IMR-90 (cell line): ENCODE measurements around the gene LGALS13. TPM values are rescaled to one million over a fixed set of nuclear protein-coding genes. Genes with fewer than 3 reads are reported as not detected.
A peak's percentile ranks its signal among the peaks of the same experiment; 100 is the strongest.

ENCODE experiments used
- ATAC-seq: fragments of 200-7000 bp; cut with Tn5 transposase; 2 replicates; pipeline ENCODE4 v1.9.1; 2020; ENCODE audit warnings: low read depth, mild to moderate bottlenecking, moderate library complexity
- BruUV-seq: library from RNA; stranded (reverse); fragments of 400-500 nt; replicated peaks from 2 replicates; lab custom pipeline; 2021; lab: Mats Ljungman, UMichigan
- CTCF ChIA-PET: fragments of 300-600 bp; formaldehyde crosslinking; extraction: SDS; loops from one replicate; lab custom pipeline; 2021; ENCODE audit warnings: antibody characterized with exemption; lab: Yijun Ruan, JAX
- POLR2A ChIA-PET: fragments of 300-600 bp; sonication (Branson Sonifier 250); formaldehyde crosslinking; loops from one replicate; lab custom pipeline; 2022; ENCODE audit warnings: antibody characterized with exemption; ENCODE audit not compliant: unreplicated experiment; lab: Charles Lee
- DNase-seq: peaks from one replicate; pipeline ENCODE4 v3.0.0; 2013
- H2AFZ ChIP-seq: replicated peaks from 2 replicates; pipeline ENCODE3; 2013; ENCODE audit warnings: low read length, mild to moderate bottlenecking; ENCODE audit not compliant: poor library complexity
- H2AK5ac ChIP-seq: 2 replicates; pipeline ENCODE4 v1.6.1; 2013; ENCODE audit warnings: low read depth, low read length, inconsistent platforms
- H2AK9ac ChIP-seq: replicated peaks from 2 replicates; pipeline ENCODE3; 2013; ENCODE audit warnings: mild to moderate bottlenecking, low read depth, low read length, moderate library complexity; ENCODE audit not compliant: poor library complexity
- H2BK120ac ChIP-seq: 2 replicates; pipeline ENCODE4 v1.6.1; 2013; ENCODE audit warnings: low read depth, low read length, inconsistent platforms
- H2BK15ac ChIP-seq: 3 replicates; pipeline ENCODE4 v1.6.1; 2013; ENCODE audit warnings: low read depth, low read length, inconsistent platforms
- H2BK20ac ChIP-seq: 2 replicates; pipeline ENCODE4 v1.6.1; 2013; ENCODE audit warnings: low read depth, mild to moderate bottlenecking, inconsistent platforms, low read length, moderate library complexity
- H2BK5ac ChIP-seq: 2 replicates; pipeline ENCODE4 v1.6.1; 2013; ENCODE audit warnings: mild to moderate bottlenecking, low read depth, low read length, inconsistent platforms; ENCODE audit not compliant: poor library complexity, severe bottlenecking
- H3K14ac ChIP-seq: replicated peaks from 2 replicates; pipeline ENCODE4 v1.6.1; 2013; ENCODE audit warnings: low read depth, low read length, inconsistent platforms
- H3K18ac ChIP-seq: 2 replicates; pipeline ENCODE4 v1.6.1; 2013; ENCODE audit warnings: low read depth, low read length, control low read depth
- H3K23ac ChIP-seq: 2 replicates; pipeline ENCODE4 v1.6.1; 2013; ENCODE audit warnings: low read depth, low read length, inconsistent platforms
- H3K27ac ChIP-seq: 2 replicates; pipeline ENCODE4 v1.5.1; 2013; ENCODE audit warnings: mild to moderate bottlenecking, control low read depth, low read length; ENCODE audit not compliant: insufficient read depth
- H3K27me3 ChIP-seq: 2 replicates; pipeline ENCODE4 v1.6.1; 2013; ENCODE audit warnings: low read length; ENCODE audit not compliant: control insufficient read depth, insufficient read depth
- H3K36me3 ChIP-seq: 2 replicates; pipeline ENCODE4 v1.6.1; 2013; ENCODE audit warnings: low read length, mixed read lengths; ENCODE audit not compliant: control insufficient read depth, insufficient read depth
- H3K4ac ChIP-seq: 2 replicates; pipeline ENCODE4 v1.6.1; 2013; ENCODE audit warnings: low read depth, low read length, inconsistent platforms
- H3K4me1 ChIP-seq: 2 replicates; pipeline ENCODE4 v1.6.1; 2013; ENCODE audit warnings: low read length, mixed read lengths; ENCODE audit not compliant: control insufficient read depth, insufficient read depth
- H3K4me2 ChIP-seq: 2 replicates; pipeline ENCODE4 v1.6.1; 2013; ENCODE audit warnings: low read depth, mild to moderate bottlenecking, control low read depth, low read length, moderate library complexity
- H3K4me3 ChIP-seq: 2 replicates; pipeline ENCODE4 v1.5.1; 2013; ENCODE audit warnings: low read depth, mild to moderate bottlenecking, control low read depth, low read length, moderate library complexity; ENCODE audit not compliant: insufficient read depth
- H3K56ac ChIP-seq: 2 replicates; pipeline ENCODE4 v1.6.1; 2013; ENCODE audit warnings: low read length, inconsistent platforms; ENCODE audit not compliant: insufficient read depth; ENCODE audit errors: extremely low read depth
- H3K79me1 ChIP-seq, 2 experiments: 2 replicates each; pipeline ENCODE4 v1.6.1; 2013; ENCODE audit warnings: low read length in 2 of 2, inconsistent platforms in 1 of 2, low read depth in 1 of 2
- H3K9ac ChIP-seq: 2 replicates; pipeline ENCODE4 v1.6.1; 2013; ENCODE audit warnings: low read depth, low read length, control low read depth
- H3K9me1 ChIP-seq: 2 replicates; pipeline ENCODE4 v1.6.1; 2013; ENCODE audit warnings: low read length, inconsistent platforms; ENCODE audit not compliant: insufficient read depth
- H3K9me3 ChIP-seq: 2 replicates; pipeline ENCODE4 v1.6.1; 2013; ENCODE audit warnings: low read length; ENCODE audit not compliant: control insufficient read depth, insufficient read depth
- H4K20me1 ChIP-seq: 2 replicates; pipeline ENCODE4 v1.6.1; 2013; ENCODE audit warnings: low read length, inconsistent platforms; ENCODE audit not compliant: insufficient read depth
- H4K5ac ChIP-seq: 2 replicates; pipeline ENCODE4 v1.6.1; 2013; ENCODE audit warnings: mild to moderate bottlenecking, low read depth, low read length, control low read depth
- H4K8ac ChIP-seq, 2 experiments: 2 replicates each; pipeline ENCODE4 v1.6.1; 2013; ENCODE audit warnings: low read depth in 2 of 2, low read length in 2 of 2, control low read depth in 1 of 2, inconsistent platforms in 1 of 2
- H4K91ac ChIP-seq: 2 replicates; pipeline ENCODE4 v1.6.1; 2013; ENCODE audit warnings: low read depth, low read length, inconsistent platforms; ENCODE audit not compliant: insufficient read depth
- BHLHE40 ChIP-seq: fragments of 150-350 bp; IDR thresholded peaks from 2 replicates; pipeline ENCODE4 v1.6.1; 2016; ENCODE audit warnings: mild to moderate bottlenecking, low read depth, low read length
- CEBPB ChIP-seq: IDR thresholded peaks from 2 replicates; pipeline ENCODE4 v1.6.1; 2012; ENCODE audit warnings: low read depth, low read length, improper control_type of control experiment
- CHD1 ChIP-seq: IDR thresholded peaks from 2 replicates; pipeline ENCODE4 v1.6.1; 2012; ENCODE audit warnings: low read depth, low read length, improper control_type of control experiment
- FOS ChIP-seq: fragments of 150-350 bp; IDR thresholded peaks from 2 replicates; pipeline ENCODE4 v1.6.1; 2016; ENCODE audit warnings: low read depth, low read length
- MAFK ChIP-seq: IDR thresholded peaks from 2 replicates; pipeline ENCODE4 v1.6.1; 2012; ENCODE audit warnings: low read depth, low read length, improper control_type of control experiment
- MAZ ChIP-seq: IDR thresholded peaks from 2 replicates; pipeline ENCODE4 v1.6.1; 2012; ENCODE audit warnings: low read depth, mild to moderate bottlenecking, low read length, improper control_type of control experiment, moderate library complexity, borderline replicate concordance
- MXI1 ChIP-seq: IDR thresholded peaks from 2 replicates; pipeline ENCODE4 v1.6.1; 2012; ENCODE audit warnings: low read depth, mild to moderate bottlenecking, low read length, moderate library complexity, borderline replicate concordance
- NFE2L2 ChIP-seq: fragments of 150-350 bp; IDR thresholded peaks from 2 replicates; pipeline ENCODE4 v1.6.1; 2016; ENCODE audit warnings: low read depth, mild to moderate bottlenecking, low read length
- POLR2A ChIP-seq: IDR thresholded peaks from 2 replicates; pipeline ENCODE4 v1.6.1; 2012; ENCODE audit warnings: mild to moderate bottlenecking, low read depth, low read length
- RAD21 ChIP-seq: IDR thresholded peaks from 2 replicates; pipeline ENCODE4 v1.6.1; 2012; ENCODE audit warnings: low read length, improper control_type of control experiment
- RCOR1 ChIP-seq: IDR thresholded peaks from 2 replicates; pipeline ENCODE4 v1.6.1; 2012; ENCODE audit warnings: mild to moderate bottlenecking, low read length, improper control_type of control experiment; ENCODE audit not compliant: insufficient replicate concordance
- RFX5 ChIP-seq: IDR thresholded peaks from 2 replicates; pipeline ENCODE4 v1.8.0; 2012; ENCODE audit warnings: low read depth, mild to moderate bottlenecking, low read length, moderate library complexity
- SMC3 ChIP-seq: fragments of 150-350 bp; IDR thresholded peaks from 2 replicates; pipeline ENCODE4 v1.6.1; 2016; ENCODE audit warnings: low read depth, mild to moderate bottlenecking, antibody characterized with exemption, low read length, moderate library complexity
- WGBS, 2 experiments: methylation state at CpG; one replicate each; pipeline versions ENCODE4 v1.1.5 to v1.1.7; 2013; ENCODE audit warnings: missing lambda C conversion rate in 2 of 2; ENCODE audit not compliant: insufficient read length in 1 of 2; ENCODE audit errors: extremely low coverage in 2 of 2; 5-methylcytosine and 5-hydroxymethylcytosine counted together
- dilution Hi-C: fragments of 300-500 bp; cut with HindIII; formaldehyde crosslinking; loops from one replicate; pipeline ENCODE4 v1.14.3; 2018; ENCODE audit warnings: low sequenced_read_pairs; ENCODE audit not compliant: unreplicated experiment
- in situ Hi-C: fragments of 300-500 bp; cut with MboI; formaldehyde crosslinking; loops from 3 replicates; pipeline ENCODE4 v1.14.3; 2019; ENCODE audit warnings: low sequenced_read_pairs, inconsistent platforms, mixed read lengths
- intact Hi-C: fragments of 100-400 bp; cut with micrococcal nuclease; formaldehyde crosslinking; loops from 2 replicates; pipeline ENCODE4 v1.10.0; 2022
- polyA plus RNA-seq, 3 experiments: library from polyadenylated mRNA; depleted of rRNA; stranded (reverse); fragments of >200 nt; gene quantifications; 2 replicates each; pipeline ENCODE4 v1.2.3, GENCODE V29; 2012; ENCODE audit warnings: low replicate concordance in 1 of 3
- total RNA-seq: library from RNA; depleted of rRNA; stranded (reverse); fragments of >200 nt; gene quantifications from 2 replicates; pipeline ENCODE4 v1.2.3, GENCODE V29; 2012
- TF ChIP-seq, protein P1 (sequence below): fragments of 150-350 bp; IDR thresholded peaks from 2 replicates; pipeline ENCODE4 v1.6.1; 2017; ENCODE audit warnings: mild to moderate bottlenecking, antibody characterized with exemption, low read length, low read depth
- TF ChIP-seq, protein P2 (sequence below): conservative IDR thresholded peaks from 2 replicates; pipeline ENCODE4 v1.5.1; 2012; ENCODE audit warnings: mild to moderate bottlenecking, low read depth, low read length, improper control_type of control experiment
- TF ChIP-seq, protein P3 (sequence below): fragments of 150-350 bp; IDR thresholded peaks from 2 replicates; pipeline ENCODE4 v1.6.1; 2016; ENCODE audit warnings: low read depth, mild to moderate bottlenecking, low read length, moderate library complexity, borderline replicate concordance

LGALS13 gene
- total and polyA plus RNA-seq, 2 of the 4 experiments (the other 2 are of a cell fraction): not detected

DNA sequence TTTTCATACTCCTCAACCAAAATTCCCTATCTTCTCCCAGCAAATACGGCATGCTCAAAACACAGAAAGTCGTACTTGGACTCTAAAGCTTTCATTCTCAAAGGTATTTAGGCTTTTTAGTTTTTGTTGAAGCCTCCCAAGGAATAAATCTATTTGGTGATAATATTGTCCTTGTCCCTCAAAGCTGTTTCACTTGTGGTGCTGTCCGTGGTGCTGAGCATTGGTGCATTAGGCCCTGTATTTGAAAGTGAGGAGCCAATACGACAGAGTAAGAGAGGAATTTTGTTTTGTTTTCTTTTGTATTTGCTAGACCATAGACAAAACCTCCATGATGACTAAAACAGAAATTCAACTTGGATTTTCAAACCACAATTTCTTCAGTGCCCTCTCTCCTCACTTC, 3.2 kb upstream of the LGALS13 start:
- Histone ChIP-seq H3K27ac (no peak overlapping the region), H3K56ac (no peak overlapping the region), H3K18ac (no peak overlapping the region), H3K4ac (no peak overlapping the region), H3K23ac (no peak overlapping the region), H3K79me1 (no peaks in the 10 kb centered on the region), H2AFZ (no peak overlapping the region), H2AK5ac (no peak overlapping the region), H3K9ac (no peak overlapping the region), H3K4me1 (no peaks in the 10 kb centered on the region), H3K36me3 (no peaks in the 10 kb centered on the region), H2BK120ac (no peak overlapping the region), H4K91ac (no peak overlapping the region), H4K8ac (no peak overlapping the region), H4K20me1 (no peaks in the 10 kb centered on the region), H3K4me2 (no peak overlapping the region), H4K5ac (no peak overlapping the region), H3K9me3 (no peaks in the 10 kb centered on the region), H2BK20ac (no peak overlapping the region), H3K14ac (no peak overlapping the region), H2AK9ac (no peak overlapping the region), H2BK5ac (no peak overlapping the region), H3K4me3 (no peak overlapping the region), H3K9me1 (no peaks in the 10 kb centered on the region), H2BK15ac (no peak overlapping the region), H3K27me3 (no peaks in the 10 kb centered on the region)
- ChIA-PET CTCF (no interaction called here), POLR2A (no interaction called here)
- ATAC-seq (no peak), DNase-seq (peak; percentile 27)
- no CpG with 5 or more reads among the region's 4 CpGs for WGBS, 2 experiments
- in situ Hi-C loops (no loop called here), intact Hi-C loops (loop anchor here (2.0 kb wide), 1 partner anchor 48 kb away; no protein-coding TSS in a partner anchor), dilution Hi-C loops (no loop called here)
- TF ChIP-seq CHD1 (no peak), RAD21 (no peak), SMC3 (no peak), MXI1 (no peak), FOS (no peak), NFE2L2 (no peak), POLR2A (no peak), BHLHE40 (no peak), MAFK (no peak), RCOR1 (no peak), MAZ (no peak), RFX5 (no peak), CEBPB (no peak)
- TF ChIP-seq, protein P1, sequence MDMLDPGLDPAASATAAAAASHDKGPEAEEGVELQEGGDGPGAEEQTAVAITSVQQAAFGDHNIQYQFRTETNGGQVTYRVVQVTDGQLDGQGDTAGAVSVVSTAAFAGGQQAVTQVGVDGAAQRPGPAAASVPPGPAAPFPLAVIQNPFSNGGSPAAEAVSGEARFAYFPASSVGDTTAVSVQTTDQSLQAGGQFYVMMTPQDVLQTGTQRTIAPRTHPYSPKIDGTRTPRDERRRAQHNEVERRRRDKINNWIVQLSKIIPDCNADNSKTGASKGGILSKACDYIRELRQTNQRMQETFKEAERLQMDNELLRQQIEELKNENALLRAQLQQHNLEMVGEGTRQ: no peak
- TF ChIP-seq, protein P2, sequence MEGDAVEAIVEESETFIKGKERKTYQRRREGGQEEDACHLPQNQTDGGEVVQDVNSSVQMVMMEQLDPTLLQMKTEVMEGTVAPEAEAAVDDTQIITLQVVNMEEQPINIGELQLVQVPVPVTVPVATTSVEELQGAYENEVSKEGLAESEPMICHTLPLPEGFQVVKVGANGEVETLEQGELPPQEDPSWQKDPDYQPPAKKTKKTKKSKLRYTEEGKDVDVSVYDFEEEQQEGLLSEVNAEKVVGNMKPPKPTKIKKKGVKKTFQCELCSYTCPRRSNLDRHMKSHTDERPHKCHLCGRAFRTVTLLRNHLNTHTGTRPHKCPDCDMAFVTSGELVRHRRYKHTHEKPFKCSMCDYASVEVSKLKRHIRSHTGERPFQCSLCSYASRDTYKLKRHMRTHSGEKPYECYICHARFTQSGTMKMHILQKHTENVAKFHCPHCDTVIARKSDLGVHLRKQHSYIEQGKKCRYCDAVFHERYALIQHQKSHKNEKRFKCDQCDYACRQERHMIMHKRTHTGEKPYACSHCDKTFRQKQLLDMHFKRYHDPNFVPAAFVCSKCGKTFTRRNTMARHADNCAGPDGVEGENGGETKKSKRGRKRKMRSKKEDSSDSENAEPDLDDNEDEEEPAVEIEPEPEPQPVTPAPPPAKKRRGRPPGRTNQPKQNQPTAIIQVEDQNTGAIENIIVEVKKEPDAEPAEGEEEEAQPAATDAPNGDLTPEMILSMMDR: no peak
- TF ChIP-seq, protein P3, sequence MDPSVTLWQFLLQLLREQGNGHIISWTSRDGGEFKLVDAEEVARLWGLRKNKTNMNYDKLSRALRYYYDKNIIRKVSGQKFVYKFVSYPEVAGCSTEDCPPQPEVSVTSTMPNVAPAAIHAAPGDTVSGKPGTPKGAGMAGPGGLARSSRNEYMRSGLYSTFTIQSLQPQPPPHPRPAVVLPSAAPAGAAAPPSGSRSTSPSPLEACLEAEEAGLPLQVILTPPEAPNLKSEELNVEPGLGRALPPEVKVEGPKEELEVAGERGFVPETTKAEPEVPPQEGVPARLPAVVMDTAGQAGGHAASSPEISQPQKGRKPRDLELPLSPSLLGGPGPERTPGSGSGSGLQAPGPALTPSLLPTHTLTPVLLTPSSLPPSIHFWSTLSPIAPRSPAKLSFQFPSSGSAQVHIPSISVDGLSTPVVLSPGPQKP: no peak
- BruUV-seq: no TSS peak
